ENCODE results near the gene KCNMB4. TPM values are rescaled to one million over a fixed set of nuclear protein-coding genes. Genes with fewer than 3 reads are reported as not detected.

The KCNMB4 gene
- total RNA-seq, 1 experiment from 2014 or later = 6.3 TPM

GRCh38 chr12:70449074-70449752 is 83.1 kb downstream of the KCNMB4 start:
- Histone ChIP-seq H2AFZ (peak overlapping the region; percentile 76), H3K4me3 (peak overlapping the region; percentile 38)

DNA sequence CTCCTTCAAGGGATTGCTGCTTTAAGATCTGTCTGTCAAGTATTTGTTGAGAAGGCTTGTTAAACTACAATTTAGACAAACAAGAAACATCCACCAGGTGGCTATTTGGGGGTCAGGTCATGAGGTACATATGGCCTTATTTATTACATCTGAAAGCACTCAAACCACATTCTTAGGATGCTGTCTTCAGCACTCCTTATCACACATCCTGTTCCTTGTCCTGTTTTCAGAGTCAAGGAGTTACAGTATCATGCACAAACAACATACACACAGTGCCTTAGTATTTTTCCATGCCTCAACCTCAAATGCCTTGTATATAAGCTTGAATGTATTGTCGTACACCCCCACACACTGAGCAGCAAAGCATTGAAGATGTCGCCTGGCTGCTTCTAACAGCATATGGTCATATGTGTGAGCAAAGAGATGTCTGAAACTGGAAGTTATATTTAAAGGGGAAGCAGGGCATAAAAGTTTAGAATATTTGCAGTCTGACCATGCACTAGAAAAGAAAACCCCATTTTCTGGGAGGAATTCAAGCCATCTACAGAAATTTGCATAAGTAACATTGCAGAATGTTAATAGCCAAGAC is 83.8 kb downstream of the KCNMB4 start:
- no peaks in the 10 kb centered on the region for H3K79me2 ChIP-seq (ENCODE audit: low read depth)
- no peaks in the 10 kb centered on the region for H4K20me1 ChIP-seq (ENCODE audit: insufficient read depth)
- BruUV-seq (replicated peaks) = no TSS peak
- TF ChIP-seq, protein P1, sequence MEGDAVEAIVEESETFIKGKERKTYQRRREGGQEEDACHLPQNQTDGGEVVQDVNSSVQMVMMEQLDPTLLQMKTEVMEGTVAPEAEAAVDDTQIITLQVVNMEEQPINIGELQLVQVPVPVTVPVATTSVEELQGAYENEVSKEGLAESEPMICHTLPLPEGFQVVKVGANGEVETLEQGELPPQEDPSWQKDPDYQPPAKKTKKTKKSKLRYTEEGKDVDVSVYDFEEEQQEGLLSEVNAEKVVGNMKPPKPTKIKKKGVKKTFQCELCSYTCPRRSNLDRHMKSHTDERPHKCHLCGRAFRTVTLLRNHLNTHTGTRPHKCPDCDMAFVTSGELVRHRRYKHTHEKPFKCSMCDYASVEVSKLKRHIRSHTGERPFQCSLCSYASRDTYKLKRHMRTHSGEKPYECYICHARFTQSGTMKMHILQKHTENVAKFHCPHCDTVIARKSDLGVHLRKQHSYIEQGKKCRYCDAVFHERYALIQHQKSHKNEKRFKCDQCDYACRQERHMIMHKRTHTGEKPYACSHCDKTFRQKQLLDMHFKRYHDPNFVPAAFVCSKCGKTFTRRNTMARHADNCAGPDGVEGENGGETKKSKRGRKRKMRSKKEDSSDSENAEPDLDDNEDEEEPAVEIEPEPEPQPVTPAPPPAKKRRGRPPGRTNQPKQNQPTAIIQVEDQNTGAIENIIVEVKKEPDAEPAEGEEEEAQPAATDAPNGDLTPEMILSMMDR (conservative IDR thresholded peaks at IDR 0.05) = no peak
- no peak for TF ChIP-seq EZH2 (IDR thresholded peaks at IDR 0.05; ENCODE audit: low read depth)
- H3F3A ChIP-seq (ENCODE audit: insufficient read depth, low read depth) = peaks cover 30% of the 10 kb centered on the region
- H3K4me1 ChIP-seq (replicated peaks; ENCODE audit: insufficient read depth) = peaks cover 29% of the 10 kb centered on the region
- no peaks in the 10 kb centered on the region for H3K27me3 ChIP-seq (ENCODE audit: insufficient read depth, low read depth)
- peak overlapping the region; percentile 38; the same call in 1 of the 2 replicates for H3K4me3 ChIP-seq
- DNase-seq = peak in 1 of 2 experiments; percentile 77
- ChIA-PET CTCF (no interaction called here), POLR2A (ENCODE audit: unreplicated experiment) (no interaction called here)
- H3K9me2 ChIP-seq (ENCODE audit: insufficient read depth) = no peaks in the 10 kb centered on the region
- peak overlapping the region; percentile 72 for H3K4me2 ChIP-seq
- peaks cover 26% of the 10 kb centered on the region for H3K9me3 ChIP-seq (ENCODE audit: insufficient read depth, low read depth)
- H3K36me3 ChIP-seq (ENCODE audit: low read depth) = 0 out of 2 replicates have a peak, but pooled peaks cover 3% of the 10 kb centered on the region
- intact Hi-C loops (cut with micrococcal nuclease; ENCODE audit: unreplicated experiment) = loop anchor here (1.0 to 2.0 kb wide), 2 partner anchors 83 to 211 kb away; partner anchors contain the start of gene KCNMB4
- H2AFZ ChIP-seq = peak overlapping the region; percentile 76; the same call in 1 of the 2 replicates
- peak overlapping the region; percentile 86 for H3K27ac ChIP-seq

More at GRCh38 chr12:70449074-70449752, 83.1 kb downstream of the KCNMB4 start:
- Histone ChIP-seq H3K9me2 (ENCODE audit: insufficient read depth) (no peaks in the 10 kb centered on the region), H3K36me3 (ENCODE audit: low read depth) (0 out of 2 replicates have a peak, but pooled peaks cover 3% of the 10 kb centered on the region), H3K27ac (peak overlapping the region; percentile 86), H3K27me3 (ENCODE audit: insufficient read depth, low read depth) (no peaks in the 10 kb centered on the region), H3K9me3 (ENCODE audit: insufficient read depth, low read depth) (peaks cover 26% of the 10 kb centered on the region), H3K4me2 (peak overlapping the region; percentile 72), H3K4me1 (replicated peaks; ENCODE audit: insufficient read depth) (peaks cover 35% of the 10 kb centered on the region), H3K79me2 (ENCODE audit: low read depth) (no peaks in the 10 kb centered on the region), H3F3A (ENCODE audit: insufficient read depth, low read depth) (peaks cover 30% of the 10 kb centered on the region), H4K20me1 (ENCODE audit: insufficient read depth) (no peaks in the 10 kb centered on the region)
- CTCF ChIA-PET = no interaction called here
- POLR2A ChIA-PET (ENCODE audit: unreplicated experiment) = no interaction called here
- peak; percentile 58 to 96 for DNase-seq
- no TSS peak for BruUV-seq (replicated peaks)
- TF ChIP-seq, protein P1 (conservative IDR thresholded peaks at IDR 0.05) = no peak
- TF ChIP-seq EZH2 (IDR thresholded peaks at IDR 0.05; ENCODE audit: low read depth) = no peak
- intact Hi-C loops (cut with micrococcal nuclease; ENCODE audit: unreplicated experiment) = loop anchor here (1.0 to 2.0 kb wide), 2 partner anchors 82 to 212 kb away; partner anchors contain the start of gene KCNMB4

DNA sequence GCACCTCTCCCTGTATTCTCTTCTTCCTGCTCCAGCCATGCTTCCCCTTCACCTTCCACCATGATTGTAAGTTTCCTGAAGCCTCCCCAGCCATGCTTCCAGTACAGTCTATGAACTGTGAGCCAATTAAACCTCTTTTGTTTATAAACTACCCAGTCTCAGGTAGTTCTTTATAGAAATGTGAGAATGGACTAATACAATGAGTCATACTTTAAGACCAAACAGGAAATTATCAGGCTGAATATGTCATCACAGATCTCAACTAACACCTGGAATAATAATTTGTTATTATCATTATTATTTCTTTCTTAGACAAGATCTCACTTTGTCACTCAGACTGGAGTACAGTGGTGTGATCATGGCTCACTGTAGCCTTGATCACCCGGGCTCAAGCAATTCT is 85.4 kb downstream of the KCNMB4 start:
- BruUV-seq (replicated peaks) = no TSS peak
- Histone ChIP-seq H3K4me1 (replicated peaks; ENCODE audit: insufficient read depth) (peaks cover 27% of the 10 kb centered on the region), H3K27ac (no peak overlapping the region), H3K4me2 (no peak overlapping the region), H3K9me2 (ENCODE audit: insufficient read depth) (no peaks in the 10 kb centered on the region; the same call in 1 of the 2 replicates), H3K27me3 (ENCODE audit: insufficient read depth, low read depth) (no peaks in the 10 kb centered on the region), H4K20me1 (ENCODE audit: insufficient read depth) (no peaks in the 10 kb centered on the region), H3K79me2 (ENCODE audit: low read depth) (no peaks in the 10 kb centered on the region), H3F3A (ENCODE audit: insufficient read depth, low read depth) (peaks cover 30% of the 10 kb centered on the region), H3K4me3 (no peak overlapping the region), H2AFZ (no peak overlapping the region), H3K36me3 (ENCODE audit: low read depth) (0 out of 2 replicates have a peak, but pooled peaks cover 3% of the 10 kb centered on the region), H3K9me3 (ENCODE audit: insufficient read depth, low read depth) (peaks cover 26% of the 10 kb centered on the region)
- TF ChIP-seq, protein P1 (conservative IDR thresholded peaks at IDR 0.05) = no peak
- DNase-seq = no peak
- intact Hi-C loops (cut with micrococcal nuclease; ENCODE audit: unreplicated experiment) = no loop called here
- ChIA-PET CTCF (no interaction called here), POLR2A (ENCODE audit: unreplicated experiment) (no interaction called here)
